HEK293 (cell line): ENCODE data around the gene RAP1A.

Experiments
- CTCF ChIP-seq: fragments of 450-650 bp; formaldehyde crosslinking; IDR thresholded peaks from 2 replicates; pipeline ENCODE4 v1.5.1; 2016; ENCODE audit warnings: missing biosample characterization, missing genetic modification characterization
- PRDM10 ChIP-seq: fragments of 450-650 bp; formaldehyde crosslinking; IDR thresholded peaks from 2 replicates; pipeline ENCODE4 v1.5.1; 2016; ENCODE audit warnings: missing biosample characterization, missing genetic modification characterization
- PRDM4 ChIP-seq: fragments of 450-650 bp; formaldehyde crosslinking; IDR thresholded peaks from 2 replicates; pipeline ENCODE4 v1.5.1; 2017; ENCODE audit warnings: missing biosample characterization, missing genetic modification characterization
- ZFP41 ChIP-seq: fragments of 450-650 bp; formaldehyde crosslinking; IDR thresholded peaks from 2 replicates; pipeline ENCODE4 v1.5.1; 2016; ENCODE audit warnings: missing biosample characterization, missing genetic modification characterization, borderline replicate concordance
- ZIC2 ChIP-seq: fragments of 450-650 bp; formaldehyde crosslinking; IDR thresholded peaks from 2 replicates; pipeline ENCODE4 v1.5.1; 2016; ENCODE audit warnings: missing biosample characterization, missing genetic modification characterization
- ZNF121 ChIP-seq: fragments of 450-650 bp; formaldehyde crosslinking; IDR thresholded peaks from 2 replicates; pipeline ENCODE4 v1.5.1; 2016; ENCODE audit warnings: missing biosample characterization, missing genetic modification characterization
- ZNF138 ChIP-seq: fragments of 450-650 bp; formaldehyde crosslinking; IDR thresholded peaks from 2 replicates; pipeline ENCODE4 v1.5.1; 2016; ENCODE audit warnings: missing biosample characterization, missing genetic modification characterization, borderline replicate concordance
- ZNF266 ChIP-seq: fragments of 450-650 bp; formaldehyde crosslinking; IDR thresholded peaks from 2 replicates; pipeline ENCODE4 v1.5.1; 2016; ENCODE audit warnings: missing biosample characterization, missing genetic modification characterization, low read depth
- ZNF280D ChIP-seq: fragments of 450-650 bp; formaldehyde crosslinking; IDR thresholded peaks from 2 replicates; pipeline ENCODE4 v1.5.1; 2016; ENCODE audit warnings: missing biosample characterization, missing genetic modification characterization
- ZNF549 ChIP-seq: fragments of 450-650 bp; IDR thresholded peaks from 2 replicates; pipeline ENCODE4 v1.5.1; 2018; ENCODE audit warnings: missing biosample characterization, missing genetic modification characterization, mild to moderate bottlenecking, inconsistent platforms, moderate library complexity
- ZNF639 ChIP-seq: fragments of 450-650 bp; formaldehyde crosslinking; IDR thresholded peaks from 2 replicates; pipeline ENCODE4 v1.5.1; 2016; ENCODE audit warnings: missing biosample characterization, missing genetic modification characterization

GRCh38 chr1:111709986-111710385 lies 90.4 kb downstream of the RAP1A start:
- TF ChIP-seq ZNF138 (tag by site-specific recombination) (no peak), PRDM4 (tag by site-specific recombination) (no peak), ZNF266 (tag by site-specific recombination) (no peak), ZNF280D (tag by site-specific recombination) (no peak), ZIC2 (tag by site-specific recombination) (no peak), PRDM10 (tag by site-specific recombination) (no peak), ZNF121 (tag by site-specific recombination) (no peak), ZFP41 (tag by site-specific recombination) (no peak), CTCF (no peak), ZNF639 (tag by site-specific recombination) (no peak), ZNF549 (tag by site-specific recombination) (no peak)
